ENCODE data around the gene GARIN5B.
"Not testable (repeated sequence)": the region's sequence is repeated elsewhere in the genome, so short reads cannot be mapped to it uniquely, and the experiment has no call there.

GARIN5B gene

GRCh38 chr19:55362990-55363716 is at the start of gene GARIN5B:
Gene GARIN5B (minus strand): TSS chr19:55363260. CDS start chr19:55363066, 194 bp downstream.
- DNase-seq (ENCODE audit: low spot score) = no peak

GRCh38 chr19:55410168-55410567 is 47.1 kb upstream of the GARIN5B start:
- DNase-seq (ENCODE audit: low spot score) = no peak
- no peak for TF ChIP-seq CTCF (IDR thresholded peaks at IDR 0.05; ENCODE audit: extremely low read depth, missing control alignments)

More at GRCh38 chr19:55362990-55363716, at the start of gene GARIN5B:
- TF ChIP-seq CTCF (IDR thresholded peaks at IDR 0.05; ENCODE audit: extremely low read depth, missing control alignments) = no peak

GRCh38 chr19:55409179-55409578 is 46.1 kb upstream of the GARIN5B start:
- DNase-seq (ENCODE audit: low spot score) = not testable (repeated sequence)

GRCh38 chr19:55408533-55408872 is 45.4 kb upstream of the GARIN5B start:
- no peak for DNase-seq (ENCODE audit: low spot score)
- no peak for TF ChIP-seq CTCF (IDR thresholded peaks at IDR 0.05; ENCODE audit: extremely low read depth, missing control alignments)

GRCh38 chr19:55407800-55408532 is 44.9 kb upstream of the GARIN5B start:
- DNase-seq (ENCODE audit: low spot score) = peak; percentile 99
- TF ChIP-seq CTCF (IDR thresholded peaks at IDR 0.05; ENCODE audit: extremely low read depth, missing control alignments) = no peak

GRCh38 chr19:55407550-55407799 is 44.4 kb upstream of the GARIN5B start, which contains the start of gene UBE2S:
Gene UBE2S (minus strand): TSS chr19:55407788. CDS start chr19:55407589, 199 bp downstream.
- DNase-seq (ENCODE audit: low spot score) = not testable (repeated sequence)

- peak; percentile 66 for DNase-seq (ENCODE audit: low spot score)
- no peak for TF ChIP-seq CTCF (IDR thresholded peaks at IDR 0.05; ENCODE audit: extremely low read depth, missing control alignments)
These were observed 43.9 kb upstream of the GARIN5B start for GRCh38 chr19:55406826-55407549.

GRCh38 chr19:55406091-55406825 is 43.2 kb upstream of the GARIN5B start:
- TF ChIP-seq CTCF (IDR thresholded peaks at IDR 0.05; ENCODE audit: extremely low read depth, missing control alignments) = no peak
- DNase-seq (ENCODE audit: low spot score) = no peak

All from GM20000 (cell line).